BLaER1 treated with 17β-estradiol and CSF1 and Interleukin-3, amounts not matched to agents 10 nM and 100 nM (cell line): ENCODE results near the gene STPG1.

Experiments
- H3K27ac ChIP-seq, 11 experiments: shearing (Covaris generic); formaldehyde crosslinking; 2 replicates each; pipeline ENCODE4 v1.8.1; 2022
- H3K27me3 ChIP-seq, 11 experiments: shearing (Covaris generic); formaldehyde crosslinking; 2 replicates each; pipeline ENCODE4 v1.8.1; 2022
- H3K36me3 ChIP-seq, 11 experiments: shearing (Covaris generic); formaldehyde crosslinking; 2 replicates each; pipeline ENCODE4 v1.8.1; 2022
- H3K4me1 ChIP-seq, 10 experiments: shearing (Covaris generic); formaldehyde crosslinking; 2 replicates each; pipeline ENCODE4 v1.8.1; 2022
- H3K4me2 ChIP-seq, 11 experiments: shearing (Covaris generic); formaldehyde crosslinking; 2 replicates each; pipeline ENCODE4 v1.8.1; 2022
- H3K4me3 ChIP-seq, 10 experiments: shearing (Covaris generic); formaldehyde crosslinking; 2 replicates each; pipeline ENCODE4 v1.8.1; 2022
- H3K9ac ChIP-seq, 11 experiments: shearing (Covaris generic); formaldehyde crosslinking; 2 replicates each; pipeline ENCODE4 v1.8.1; 2022
- H3K9me3 ChIP-seq, 11 experiments: shearing (Covaris generic); formaldehyde crosslinking; replicated peaks in 1 of 11; 2 replicates each; pipeline ENCODE4 v1.8.1; 2022
- H4K20me1 ChIP-seq, 11 experiments: shearing (Covaris generic); formaldehyde crosslinking; 2 replicates each; pipeline ENCODE4 v1.8.1; 2022
- Cebpa-rat ChIP-seq, 11 experiments: shearing (Covaris generic); IDR thresholded peaks; 2 replicates each; pipeline ENCODE4 v1.8.1; 2022

The STPG1 gene

DNA sequence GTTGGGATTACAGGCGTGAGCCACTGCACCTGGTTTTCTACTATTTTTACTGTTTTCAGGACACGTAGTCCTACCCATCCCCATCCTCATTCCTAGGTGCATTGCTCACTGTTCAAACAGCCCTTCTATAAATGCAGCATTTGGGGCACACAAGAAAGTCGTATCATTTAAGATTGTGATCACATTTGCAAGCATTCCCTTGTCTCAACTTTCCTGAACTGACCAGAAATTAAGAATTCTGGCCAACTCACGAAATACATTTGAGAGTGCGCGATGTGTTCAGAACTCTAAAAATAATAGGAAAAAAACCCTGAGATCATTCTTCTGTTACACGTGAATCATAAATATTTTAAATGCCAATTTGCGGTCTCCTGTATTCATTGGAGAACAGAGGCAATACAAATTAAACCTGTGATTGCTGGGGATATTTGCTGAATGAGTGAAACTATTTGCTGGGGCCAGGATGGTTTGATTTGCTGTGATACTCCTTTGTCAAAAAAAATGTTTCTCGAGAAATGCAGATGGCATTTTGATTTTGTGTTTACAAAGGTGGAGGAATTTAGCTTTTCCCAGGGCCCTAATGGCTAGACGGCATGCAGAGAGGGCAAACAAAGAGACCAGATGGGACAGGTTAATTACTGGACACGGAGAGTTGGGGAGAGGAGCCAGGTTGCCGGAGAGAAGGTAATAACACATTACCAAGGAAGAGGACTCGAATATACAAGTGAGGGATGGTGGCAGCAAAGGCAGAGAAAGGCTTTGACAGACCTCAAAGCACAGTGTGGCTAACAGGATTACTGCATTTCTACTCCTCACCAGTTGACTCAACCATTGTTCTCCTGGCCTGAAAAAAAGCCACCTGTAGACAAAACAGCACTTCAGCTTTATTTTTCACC lies 38.4 kb downstream of the STPG1 start:
- H4K20me1 ChIP-seq, result no peaks in the 10 kb centered on the region; a peak in 1 of 22 replicates
- no peaks in the 10 kb centered on the region for H3K36me3 ChIP-seq
- TF ChIP-seq Cebpa-rat (IDR thresholded peaks at IDR 0.05), result no peak
- H3K27me3 ChIP-seq, result no peaks in the 10 kb centered on the region
- no peak overlapping the region for H3K4me2 ChIP-seq
- H3K4me3 ChIP-seq, result no peak overlapping the region
- no peak overlapping the region for H3K9ac ChIP-seq
- H3K9me3 ChIP-seq, result no peaks in the 10 kb centered on the region
- H3K4me1 ChIP-seq, result peaks cover 0 to 17% (median 10%) of the 10 kb centered on the region in 10 experiments; a peak in 13 of 20 replicates
- H3K27ac ChIP-seq, result no peak overlapping the region

DNA sequence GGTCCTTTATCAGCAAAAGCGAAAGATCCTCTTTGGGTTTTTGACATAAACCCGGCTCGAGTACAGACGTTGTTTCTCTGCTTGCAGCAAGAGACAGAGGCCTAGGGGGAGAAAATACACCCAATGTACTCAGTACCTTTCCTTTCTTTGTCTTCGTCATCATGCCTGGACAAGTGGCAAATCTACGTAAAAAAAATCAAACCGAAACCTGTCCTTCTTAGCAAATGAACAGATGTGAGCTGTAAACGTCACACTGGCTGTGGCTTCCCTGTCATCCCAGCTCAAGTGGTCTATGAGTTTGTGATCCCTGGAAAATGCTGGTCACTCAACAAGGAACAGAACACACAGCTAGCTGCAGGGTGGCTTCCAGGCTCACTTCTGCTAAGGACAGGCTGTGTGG lies 39.9 kb downstream of the STPG1 start:
- Histone ChIP-seq H3K9ac (no peak overlapping the region), H3K4me1 (peaks cover 0 to 11% (median 9%) of the 10 kb centered on the region in 10 experiments; a peak in 12 of 20 replicates), H4K20me1 (no peaks in the 10 kb centered on the region; a peak in 1 of 22 replicates), H3K36me3 (no peaks in the 10 kb centered on the region), H3K4me2 (no peak overlapping the region), H3K4me3 (no peak overlapping the region), H3K27me3 (no peaks in the 10 kb centered on the region), H3K9me3 (no peaks in the 10 kb centered on the region), H3K27ac (no peak overlapping the region)
- no peak for TF ChIP-seq Cebpa-rat (IDR thresholded peaks at IDR 0.05)

DNA sequence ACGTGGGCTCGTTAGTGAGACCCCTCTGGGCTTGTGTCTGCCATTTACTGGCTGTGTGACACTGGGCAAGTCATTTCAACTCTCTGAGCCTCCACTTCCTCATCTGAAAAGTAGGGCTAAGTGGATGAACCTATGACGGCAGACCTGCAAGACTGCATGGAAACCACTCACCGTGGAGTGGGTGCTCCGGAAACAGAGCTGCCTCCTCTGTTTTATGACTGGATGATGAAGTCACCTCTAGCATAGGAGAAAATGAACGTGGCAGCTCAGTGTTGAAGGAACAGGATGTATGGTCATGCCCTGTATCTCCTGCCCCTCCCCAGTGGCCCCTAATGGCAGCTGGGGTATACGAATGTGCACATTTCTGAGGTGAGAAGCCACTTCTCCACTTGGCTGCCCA lies 40.5 kb downstream of the STPG1 start:
- Histone ChIP-seq H3K27me3 (no peaks in the 10 kb centered on the region), H3K4me2 (peak overlapping the region in 8 of 11 experiments; percentile 2 to 38 (median 16); a peak in 11 of 22 replicates), H3K36me3 (no peaks in the 10 kb centered on the region), H4K20me1 (no peaks in the 10 kb centered on the region; a peak in 1 of 22 replicates), H3K9me3 (no peaks in the 10 kb centered on the region), H3K4me1 (peaks cover 0 to 11% (median 9%) of the 10 kb centered on the region in 10 experiments; a peak in 12 of 20 replicates), H3K9ac (no peak overlapping the region), H3K27ac (no peak overlapping the region), H3K4me3 (no peak overlapping the region)
- no peak for TF ChIP-seq Cebpa-rat (IDR thresholded peaks at IDR 0.05)

DNA sequence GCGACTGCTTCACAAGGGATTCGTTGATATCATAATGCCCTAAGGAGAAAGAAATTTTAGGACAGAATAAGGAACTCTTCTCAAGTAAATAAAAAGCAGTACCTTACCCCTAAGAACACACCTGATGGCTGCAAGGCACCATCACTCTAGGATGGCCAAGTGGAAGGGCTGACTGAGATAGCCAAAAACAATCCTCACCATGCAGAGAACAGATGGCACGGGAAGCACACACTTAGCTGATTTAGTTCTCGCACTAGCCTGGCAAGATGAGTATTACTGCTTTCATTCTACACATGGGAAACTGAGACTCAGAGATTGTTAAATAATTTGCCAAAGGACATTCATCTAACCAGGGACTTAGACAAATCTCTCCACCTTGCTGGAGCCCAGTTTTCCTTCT lies 43.8 kb downstream of the STPG1 start:
- H3K4me3 ChIP-seq, result no peak overlapping the region
- H3K4me1 ChIP-seq, result peaks cover 6 to 25% (median 15%) of the 10 kb centered on the region in 10 experiments; a peak in 18 of 20 replicates
- no peak for TF ChIP-seq Cebpa-rat (IDR thresholded peaks at IDR 0.05)
- no peak overlapping the region for H3K27ac ChIP-seq
- no peaks in the 10 kb centered on the region for H3K27me3 ChIP-seq
- no peak overlapping the region for H3K9ac ChIP-seq
- H3K4me2 ChIP-seq, result no peak overlapping the region
- no peaks in the 10 kb centered on the region for H3K36me3 ChIP-seq
- no peaks in the 10 kb centered on the region for H4K20me1 ChIP-seq
- no peaks in the 10 kb centered on the region for H3K9me3 ChIP-seq

DNA sequence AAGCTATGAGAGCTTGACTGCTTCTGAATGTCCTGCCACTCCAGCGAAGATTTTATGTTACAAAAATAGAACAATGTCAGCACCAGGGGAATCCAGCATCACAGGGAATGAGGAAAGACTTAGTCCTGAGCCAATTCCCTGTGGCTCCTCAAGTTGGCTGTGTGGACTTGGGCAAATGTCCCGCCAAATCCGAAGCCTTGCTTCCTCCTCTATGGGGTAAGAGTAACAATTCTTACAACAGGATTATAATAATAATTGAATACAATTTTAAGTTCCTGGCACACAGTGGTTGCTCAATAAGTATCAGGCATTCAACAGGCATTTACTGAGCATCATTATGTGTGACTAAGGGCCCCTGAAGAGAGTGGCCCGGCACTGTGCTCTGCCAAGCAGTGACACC lies 44.4 kb downstream of the STPG1 start:
- Histone ChIP-seq H3K27me3 (no peaks in the 10 kb centered on the region), H3K27ac (no peak overlapping the region), H3K4me1 (peaks cover 6 to 31% (median 19%) of the 10 kb centered on the region in 10 experiments; a peak in 18 of 20 replicates), H3K36me3 (no peaks in the 10 kb centered on the region), H3K4me2 (no peak overlapping the region), H3K9me3 (no peaks in the 10 kb centered on the region), H3K9ac (no peak overlapping the region), H3K4me3 (no peak overlapping the region), H4K20me1 (no peaks in the 10 kb centered on the region)
- TF ChIP-seq Cebpa-rat (IDR thresholded peaks at IDR 0.05), result no peak

DNA sequence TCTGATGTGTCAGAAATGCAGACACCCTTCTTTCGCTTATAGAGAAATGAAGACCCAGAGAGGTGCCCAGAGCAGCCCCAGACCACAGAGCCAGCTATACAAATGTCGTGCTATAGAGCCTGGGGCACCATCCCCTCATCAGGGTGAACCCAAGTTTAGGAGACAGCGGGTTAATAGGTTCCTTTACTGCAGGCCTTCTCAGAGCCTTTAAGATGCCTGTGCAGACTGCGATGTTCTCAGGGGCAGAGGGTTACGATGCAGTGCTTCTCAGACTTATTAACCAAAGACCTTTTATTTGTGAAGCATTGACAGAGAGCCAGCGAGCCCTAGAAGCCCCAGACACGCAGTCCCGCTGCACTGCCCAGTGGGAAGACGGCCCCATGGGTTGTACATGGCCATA lies 46.9 kb downstream of the STPG1 start:
- Histone ChIP-seq H3K27me3 (no peaks in the 10 kb centered on the region), H3K9ac (no peak overlapping the region), H4K20me1 (no peaks in the 10 kb centered on the region), H3K4me1 (peaks cover 0 to 30% (median 14%) of the 10 kb centered on the region in 10 experiments; a peak in 12 of 20 replicates), H3K4me3 (no peak overlapping the region), H3K9me3 (no peaks in the 10 kb centered on the region), H3K27ac (no peak overlapping the region), H3K36me3 (no peaks in the 10 kb centered on the region), H3K4me2 (no peak overlapping the region)
- no peak for TF ChIP-seq Cebpa-rat (IDR thresholded peaks at IDR 0.05)

DNA sequence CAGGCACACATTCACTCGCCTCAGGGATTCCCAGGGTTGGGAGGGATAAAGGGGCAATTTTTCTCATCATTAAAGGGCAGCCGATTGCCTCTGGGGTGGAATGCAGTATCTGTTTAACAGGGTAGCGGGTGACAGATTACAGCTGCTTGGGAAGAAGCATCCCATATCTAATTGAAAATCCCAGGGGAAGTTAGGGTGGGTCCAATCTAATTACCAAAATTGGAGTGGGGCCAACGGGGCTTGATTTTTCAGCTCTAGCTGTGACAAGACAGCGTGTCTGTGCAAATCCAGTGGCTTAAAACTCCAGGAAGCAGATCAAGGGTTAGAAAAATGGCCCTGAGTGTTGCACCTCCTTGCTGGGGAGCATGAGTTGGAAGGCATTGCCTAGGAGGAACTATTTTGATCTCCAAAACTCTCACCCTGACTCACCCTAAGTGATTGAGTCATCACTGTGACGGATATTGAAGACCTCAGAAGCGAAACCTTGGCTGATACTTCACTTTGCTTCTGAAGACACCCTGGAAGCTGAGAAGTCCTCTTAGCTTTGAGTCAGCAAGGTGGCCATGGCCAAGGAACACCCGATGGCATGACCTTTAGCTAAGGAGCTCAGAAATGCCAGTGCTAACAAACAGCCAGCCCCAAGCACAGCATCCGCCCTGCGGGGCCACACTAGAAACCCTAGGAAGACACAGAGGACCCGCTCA lies 48.5 kb downstream of the STPG1 start:
- TF ChIP-seq Cebpa-rat (IDR thresholded peaks at IDR 0.05), result no peak
- no peaks in the 10 kb centered on the region for H3K27me3 ChIP-seq
- H3K36me3 ChIP-seq, result no peaks in the 10 kb centered on the region
- no peaks in the 10 kb centered on the region for H4K20me1 ChIP-seq
- peak overlapping the region in 1 of 11 experiments; percentile 37; a peak in 2 of 22 replicates for H3K27ac ChIP-seq
- H3K4me3 ChIP-seq, result no peak overlapping the region
- H3K9me3 ChIP-seq, result no peaks in the 10 kb centered on the region
- peak overlapping the region in 1 of 11 experiments; percentile 10; a peak in 1 of 22 replicates for H3K9ac ChIP-seq
- peaks cover 0 to 30% (median 14%) of the 10 kb centered on the region in 10 experiments; a peak in 12 of 20 replicates for H3K4me1 ChIP-seq
- H3K4me2 ChIP-seq, result peak overlapping the region in 9 of 11 experiments; percentile 1 to 67 (median 49); a peak in 15 of 22 replicates

DNA sequence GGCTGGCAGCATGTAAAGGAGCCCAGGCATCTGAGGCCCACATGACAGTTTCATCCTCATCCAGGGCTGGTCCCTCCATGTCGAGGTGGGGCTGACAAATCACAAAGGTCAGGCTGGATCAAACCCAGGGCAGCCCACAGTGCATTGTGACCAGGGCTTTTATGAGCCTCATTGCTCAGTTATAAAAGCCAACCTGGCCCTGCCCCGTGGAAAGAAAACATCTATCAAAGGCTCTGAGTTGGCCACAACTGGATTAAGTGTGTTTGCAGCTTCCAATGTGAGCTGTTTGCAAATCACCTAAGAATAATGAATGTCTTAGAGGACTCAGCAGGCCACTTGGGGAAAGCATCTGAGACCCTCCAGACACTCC lies 49.0 kb downstream of the STPG1 start:
- Histone ChIP-seq H3K9ac (no peak overlapping the region), H3K27me3 (no peaks in the 10 kb centered on the region), H3K4me2 (peak overlapping the region in 9 of 11 experiments; percentile 1 to 67 (median 49); a peak in 14 of 22 replicates), H3K4me3 (no peak overlapping the region), H4K20me1 (no peaks in the 10 kb centered on the region), H3K36me3 (no peaks in the 10 kb centered on the region), H3K27ac (peak overlapping the region in 1 of 11 experiments; percentile 37; a peak in 1 of 22 replicates), H3K4me1 (peaks cover 0 to 30% (median 14%) of the 10 kb centered on the region in 10 experiments; a peak in 12 of 20 replicates), H3K9me3 (no peaks in the 10 kb centered on the region)
- no peak for TF ChIP-seq Cebpa-rat (IDR thresholded peaks at IDR 0.05)

DNA sequence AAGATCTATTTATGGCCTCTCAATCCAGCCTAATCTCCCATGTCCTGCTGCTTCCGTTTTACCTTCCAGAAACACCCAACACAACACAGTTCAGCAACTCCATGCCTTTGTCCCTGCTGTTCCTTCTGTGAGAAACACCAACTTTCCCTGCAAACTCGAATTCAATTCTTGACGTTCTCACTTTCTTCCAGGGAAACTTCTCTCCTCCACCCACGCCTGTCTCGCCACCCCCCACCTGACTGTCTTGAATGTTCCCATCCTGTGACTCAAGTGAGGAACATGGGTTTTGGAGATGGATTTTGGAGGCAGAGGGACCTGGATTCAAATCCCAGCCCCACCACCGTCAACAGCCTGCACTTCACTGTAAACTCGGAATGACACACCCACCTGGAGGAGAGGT lies 49.6 kb downstream of the STPG1 start:
- no peak for TF ChIP-seq Cebpa-rat (IDR thresholded peaks at IDR 0.05)
- Histone ChIP-seq H3K9ac (no peak overlapping the region), H3K4me2 (0 out of 22 replicates have a peak overlapping the region, but pooled peaks of 1 of the 11 experiments have one; percentile 49), H4K20me1 (no peaks in the 10 kb centered on the region), H3K27ac (no peak overlapping the region), H3K27me3 (no peaks in the 10 kb centered on the region), H3K4me3 (no peak overlapping the region), H3K4me1 (peaks cover 0 to 30% (median 14%) of the 10 kb centered on the region in 10 experiments; a peak in 12 of 20 replicates), H3K9me3 (no peaks in the 10 kb centered on the region), H3K36me3 (no peaks in the 10 kb centered on the region)
